Neutrophil (primary cell): ENCODE results near the gene ACOX1.

Source experiments
- H3K27ac ChIP-seq: fragments of 200-600 bp; sonication (generic); 2 replicates; pipeline ENCODE4 v1.5.1; 2016; ENCODE audit warnings: mild to moderate bottlenecking, moderate library complexity
- H3K27me3 ChIP-seq: fragments of 200-600 bp; sonication (generic); 2 replicates; pipeline ENCODE4 v1.6.0; 2016; ENCODE audit warnings: mild to moderate bottlenecking
- H3K36me3 ChIP-seq: fragments of 200-600 bp; sonication (generic); 2 replicates; pipeline ENCODE4 v1.5.1; 2017
- H3K4me1 ChIP-seq, 2 experiments: fragments of 200-600 bp in 1 of 2; sonication (generic) in 1 of 2; 1 replicate in 1 of 2; 2 replicates in 1 of 2; pipeline versions ENCODE4 v1.5.1 to v1.6.1; 2013 to 2016; ENCODE audit warnings: low read depth in 1 of 2, low read length in 1 of 2, mild to moderate bottlenecking in 1 of 2, moderate library complexity in 1 of 2; ENCODE audit not compliant: control insufficient read depth in 1 of 2, insufficient read depth in 1 of 2
- H3K4me3 ChIP-seq, 2 experiments: fragments of 200-600 bp in 1 of 2; sonication (generic) in 1 of 2; 1 replicate in 1 of 2; 2 replicates in 1 of 2; pipeline ENCODE4 v1.5.1; 2013 to 2016; ENCODE audit warnings: low read depth in 1 of 2, low read length in 1 of 2, mild to moderate bottlenecking in 1 of 2, moderate library complexity in 1 of 2
- H3K9me3 ChIP-seq: fragments of 200-600 bp; sonication (generic); 2 replicates; pipeline ENCODE4 v1.5.1; 2016
- CTCF ChIP-seq: fragments of 200-600 bp; sonication (generic); IDR thresholded peaks from 2 replicates; pipeline ENCODE4 v1.5.1; 2016; ENCODE audit warnings: antibody characterized with exemption

ACOX1 gene

GRCh38 chr17:75901727-75902126 is 77.2 kb downstream of the ACOX1 start:
- peaks cover 29% of the 10 kb centered on the region for H3K36me3 ChIP-seq
- no peaks in the 10 kb centered on the region for H3K27me3 ChIP-seq
- H3K4me3 ChIP-seq = no peak overlapping the region
- H3K27ac ChIP-seq = no peak overlapping the region
- H3K4me1 ChIP-seq = peaks cover 25 to 33% of the 10 kb centered on the region in 2 experiments
- no peaks in the 10 kb centered on the region for H3K9me3 ChIP-seq
- TF ChIP-seq CTCF = no peak

- H3K4me3 ChIP-seq = no peak overlapping the region
- no peak overlapping the region for H3K27ac ChIP-seq
- peaks cover 29% of the 10 kb centered on the region for H3K36me3 ChIP-seq
- no peaks in the 10 kb centered on the region for H3K9me3 ChIP-seq
- TF ChIP-seq CTCF = no peak
- H3K27me3 ChIP-seq = no peaks in the 10 kb centered on the region
- peaks cover 26 to 33% of the 10 kb centered on the region in 2 experiments for H3K4me1 ChIP-seq
These were observed 78.1 kb downstream of the ACOX1 start for GRCh38 chr17:75900691-75901533.

- Histone ChIP-seq H3K27me3 (no peaks in the 10 kb centered on the region), H3K4me1 (peaks cover 26 to 30% of the 10 kb centered on the region in 2 experiments), H3K4me3 (no peak overlapping the region), H3K9me3 (no peaks in the 10 kb centered on the region), H3K36me3 (peaks cover 29% of the 10 kb centered on the region), H3K27ac (no peak overlapping the region)
- no peak for TF ChIP-seq CTCF
These were observed 79.0 kb downstream of the ACOX1 start for GRCh38 chr17:75899767-75900468.

GRCh38 chr17:75899353-75899752 is 79.6 kb downstream of the ACOX1 start:
- Histone ChIP-seq H3K36me3 (peaks cover 29% of the 10 kb centered on the region), H3K27ac (no peak overlapping the region), H3K4me1 (peaks cover 25 to 26% of the 10 kb centered on the region in 2 experiments), H3K27me3 (no peaks in the 10 kb centered on the region), H3K9me3 (no peaks in the 10 kb centered on the region), H3K4me3 (no peak overlapping the region)
- TF ChIP-seq CTCF = no peak

- H3K36me3 ChIP-seq = peaks cover 29% of the 10 kb centered on the region
- H3K27me3 ChIP-seq = no peaks in the 10 kb centered on the region
- H3K27ac ChIP-seq = no peak overlapping the region
- H3K4me3 ChIP-seq = no peak overlapping the region
- no peaks in the 10 kb centered on the region for H3K9me3 ChIP-seq
- TF ChIP-seq CTCF = no peak
- peaks cover 19 to 21% of the 10 kb centered on the region in 2 experiments for H3K4me1 ChIP-seq
These were observed 80.2 kb downstream of the ACOX1 start for GRCh38 chr17:75898791-75899190.
